D721Med (cell line): ENCODE data around the gene NEUROG2.
A peak's percentile ranks its signal among the peaks of the same experiment; 100 is the strongest.
"Not testable (repeated sequence)": the region's sequence is repeated elsewhere in the genome, so short reads cannot be mapped to it uniquely, and the experiment has no call there.

Experiments
- DNase-seq: peaks from one replicate; pipeline ENCODE4 v3.0.0; 2011; ENCODE audit warnings: low spot score; ENCODE audit not compliant: insufficient read length
- FAIRE-seq: peaks from 2 replicates; lab custom pipeline; 2011; peaks lifted over from hg19 to GRCh38; lab: Jason Lieb, UNC
- CTCF ChIP-seq: IDR thresholded peaks from 2 replicates; pipeline ENCODE4 v1.5.1; 2012; ENCODE audit warnings: mild to moderate bottlenecking, control low read depth; ENCODE audit not compliant: insufficient read depth; ENCODE audit errors: missing control alignments

Gene NEUROG2

GRCh38 chr4:112536123-112536522, 20.1 kb upstream of the NEUROG2 start:
- FAIRE-seq (no peak), DNase-seq (no peak)

GRCh38 chr4:112532267-112532666, 16.3 kb upstream of the NEUROG2 start:
- FAIRE-seq (no peak), DNase-seq (no peak)
- no peak for TF ChIP-seq CTCF

More at GRCh38 chr4:112536123-112536522, 20.1 kb upstream of the NEUROG2 start:
- TF ChIP-seq CTCF, result no peak

GRCh38 chr4:112531146-112531545, 15.2 kb upstream of the NEUROG2 start:
- FAIRE-seq (no peak), DNase-seq (no peak)

GRCh38 chr4:112526061-112526460, 10.1 kb upstream of the NEUROG2 start:
- no peak for DNase-seq
- TF ChIP-seq CTCF, result no peak
- no peak for FAIRE-seq

More at GRCh38 chr4:112531146-112531545, 15.2 kb upstream of the NEUROG2 start:
- no peak for TF ChIP-seq CTCF

- FAIRE-seq, result no peak
- peak; percentile 50 for TF ChIP-seq CTCF
- no peak for DNase-seq
These were observed 8.0 kb upstream of the NEUROG2 start for GRCh38 chr4:112523764-112524505.

- TF ChIP-seq CTCF, result no peak
- FAIRE-seq, result no peak
- no peak for DNase-seq
These were observed 7.2 kb upstream of the NEUROG2 start for GRCh38 chr4:112523008-112523721.

- not testable (repeated sequence) for DNase-seq, FAIRE-seq
These were observed 6.5 kb upstream of the NEUROG2 start for GRCh38 chr4:112522431-112522830.
